ENCODE results near the gene RBM17. TPM values are rescaled to one million over a fixed set of nuclear protein-coding genes. Genes with fewer than 3 reads are reported as not detected.

The RBM17 gene
- total RNA-seq, 6 experiments from 2014 or later, result 11.9 to 40.6 (median 28.1) TPM

DNA sequence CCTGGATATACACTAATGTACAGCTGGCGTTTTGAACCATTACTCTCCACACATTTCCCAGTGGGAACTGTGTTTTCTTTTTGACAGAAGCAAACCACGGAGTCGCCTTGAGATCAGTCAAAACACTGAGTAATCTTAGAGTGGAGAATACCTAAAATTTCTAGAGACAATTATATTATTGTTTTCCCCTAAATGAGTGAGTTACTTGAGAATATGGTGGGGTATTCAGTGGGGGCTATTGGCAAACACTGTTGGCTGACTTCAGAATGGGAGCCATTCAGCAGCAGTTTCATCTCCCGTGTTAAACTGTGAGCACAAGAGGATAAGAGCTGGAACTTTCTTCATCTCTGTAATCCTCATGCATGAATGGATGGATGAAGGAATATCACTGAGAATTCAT lies 32.9 kb upstream of the RBM17 start:
- Histone ChIP-seq H3K4me3 (no peak overlapping the region), H3K36me3 (no peaks in the 10 kb centered on the region), H3K27ac (no peak overlapping the region), H3K4me1 (peaks cover 0 to 18% (median 8%) of the 10 kb centered on the region in 4 donors), H3K27me3 (no peaks in the 10 kb centered on the region), H3K9me3 (no peaks in the 10 kb centered on the region)
- TF ChIP-seq, protein P1, sequence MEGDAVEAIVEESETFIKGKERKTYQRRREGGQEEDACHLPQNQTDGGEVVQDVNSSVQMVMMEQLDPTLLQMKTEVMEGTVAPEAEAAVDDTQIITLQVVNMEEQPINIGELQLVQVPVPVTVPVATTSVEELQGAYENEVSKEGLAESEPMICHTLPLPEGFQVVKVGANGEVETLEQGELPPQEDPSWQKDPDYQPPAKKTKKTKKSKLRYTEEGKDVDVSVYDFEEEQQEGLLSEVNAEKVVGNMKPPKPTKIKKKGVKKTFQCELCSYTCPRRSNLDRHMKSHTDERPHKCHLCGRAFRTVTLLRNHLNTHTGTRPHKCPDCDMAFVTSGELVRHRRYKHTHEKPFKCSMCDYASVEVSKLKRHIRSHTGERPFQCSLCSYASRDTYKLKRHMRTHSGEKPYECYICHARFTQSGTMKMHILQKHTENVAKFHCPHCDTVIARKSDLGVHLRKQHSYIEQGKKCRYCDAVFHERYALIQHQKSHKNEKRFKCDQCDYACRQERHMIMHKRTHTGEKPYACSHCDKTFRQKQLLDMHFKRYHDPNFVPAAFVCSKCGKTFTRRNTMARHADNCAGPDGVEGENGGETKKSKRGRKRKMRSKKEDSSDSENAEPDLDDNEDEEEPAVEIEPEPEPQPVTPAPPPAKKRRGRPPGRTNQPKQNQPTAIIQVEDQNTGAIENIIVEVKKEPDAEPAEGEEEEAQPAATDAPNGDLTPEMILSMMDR (IDR thresholded peaks at IDR 0.05), result no peak
- TF ChIP-seq POLR2A (IDR thresholded peaks at IDR 0.05), result no peak
- ATAC-seq, result no peak
- DNase-seq, result no peak
- intact Hi-C loops (cut with DNase I), result no loop called here
- 87% methylated on average over 4 of the region's 4 CpGs for WGBS (ENCODE audit: insufficient coverage, low coverage, low lambda C conversion rate, missing lambda C conversion rate)

DNA sequence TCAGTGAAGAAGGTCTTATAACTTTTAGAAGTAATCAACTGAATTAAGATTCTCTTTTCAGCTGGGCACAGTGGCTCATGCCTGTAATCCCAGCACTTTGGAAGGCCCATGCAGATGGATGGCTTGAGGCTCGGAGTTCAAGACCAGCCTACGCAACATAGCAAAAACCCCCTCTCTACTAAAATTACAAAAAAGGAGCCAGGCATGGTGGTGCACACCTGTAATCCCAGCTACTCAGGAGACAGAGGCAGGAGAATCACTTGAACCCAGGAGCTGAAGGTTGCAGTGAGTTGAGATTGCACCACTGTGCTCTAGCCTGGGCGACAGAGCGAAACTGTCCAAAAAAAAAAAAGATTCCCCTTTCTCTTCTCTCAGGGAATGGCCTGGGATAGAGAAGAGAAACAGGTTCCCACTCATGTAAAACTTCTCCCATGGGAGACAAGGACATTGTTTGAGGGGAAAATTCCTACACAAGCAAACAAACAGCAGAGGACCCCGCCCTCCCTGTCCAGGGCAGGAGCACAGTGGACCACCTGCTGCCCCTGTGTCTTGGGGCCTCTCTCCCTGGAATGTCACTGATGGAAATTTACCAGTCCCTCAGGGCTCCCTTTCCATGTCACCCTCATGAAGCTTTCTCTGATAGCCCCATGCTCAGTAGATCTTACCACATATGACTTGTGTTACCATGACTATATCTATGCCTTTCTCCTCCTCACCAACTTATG lies 32.3 kb upstream of the RBM17 start:
- no peak for ATAC-seq
- intact Hi-C loops (cut with DNase I), result no loop called here
- no peak for TF ChIP-seq POLR2A (IDR thresholded peaks at IDR 0.05)
- TF ChIP-seq, protein P1 (IDR thresholded peaks at IDR 0.05), result no peak
- Histone ChIP-seq H3K27ac (no peak overlapping the region), H3K9me3 (no peaks in the 10 kb centered on the region), H3K4me1 (peaks cover 0 to 16% (median 6%) of the 10 kb centered on the region in 4 donors), H3K36me3 (no peaks in the 10 kb centered on the region), H3K4me3 (no peak overlapping the region), H3K27me3 (no peaks in the 10 kb centered on the region)
- DNase-seq, result peak in 1 of 3 donors; percentile 15
- 100% methylated on average over 4 of the region's 5 CpGs for WGBS (ENCODE audit: insufficient coverage, low coverage, low lambda C conversion rate, missing lambda C conversion rate)

DNA sequence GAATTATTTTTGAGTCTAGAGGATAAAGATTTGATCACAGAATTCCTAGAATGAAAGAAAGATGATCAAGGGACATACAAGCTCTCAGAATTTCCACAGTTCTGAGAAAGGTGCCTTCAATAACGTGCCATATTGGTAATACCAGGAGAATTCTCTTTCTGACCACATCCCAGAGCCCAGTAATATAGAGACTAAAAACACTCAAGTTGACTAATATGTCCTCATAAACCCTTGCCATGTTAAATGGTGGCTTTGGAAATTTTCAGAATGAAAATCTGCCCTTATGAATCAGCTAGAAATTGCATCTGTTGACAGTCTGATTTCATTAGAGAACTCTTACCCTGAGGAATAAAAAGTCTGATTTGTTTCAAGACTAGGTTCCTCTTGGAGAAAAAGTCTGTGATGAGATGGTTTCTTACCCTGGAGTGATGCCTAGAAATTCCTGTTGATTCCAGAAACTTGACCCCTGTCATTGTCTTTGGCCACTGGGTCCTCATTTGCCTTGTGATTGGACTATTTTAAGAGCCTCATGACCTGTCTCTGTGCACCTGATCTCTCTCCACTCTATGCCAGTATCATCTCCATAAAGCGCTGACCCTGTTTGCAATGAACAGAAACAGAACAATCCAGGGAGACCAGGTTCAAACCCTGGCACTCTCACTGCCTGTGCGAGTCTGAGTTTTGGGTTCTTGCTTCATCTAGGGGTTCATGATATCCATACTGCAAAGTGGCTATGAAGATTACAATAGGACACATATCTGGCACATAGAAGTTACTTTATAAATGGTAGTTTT lies 30.0 kb upstream of the RBM17 start:
- H3K4me3 ChIP-seq, result no peak overlapping the region
- DNase-seq, result peak in 1 of 3 donors; percentile 15
- intact Hi-C loops (cut with DNase I), result no loop called here
- H3K4me1 ChIP-seq, result peaks cover 0 to 8% (median 4%) of the 10 kb centered on the region in 4 donors
- no peak for ATAC-seq
- no peak overlapping the region for H3K27ac ChIP-seq
- WGBS (ENCODE audit: insufficient coverage, low coverage, low lambda C conversion rate, missing lambda C conversion rate), result 90% methylated on average over 2 of the region's 3 CpGs
- H3K9me3 ChIP-seq, result no peaks in the 10 kb centered on the region
- no peak for TF ChIP-seq POLR2A (IDR thresholded peaks at IDR 0.05)
- TF ChIP-seq, protein P1 (IDR thresholded peaks at IDR 0.05), result no peak
- no peaks in the 10 kb centered on the region for H3K27me3 ChIP-seq
- H3K36me3 ChIP-seq, result no peaks in the 10 kb centered on the region

DNA sequence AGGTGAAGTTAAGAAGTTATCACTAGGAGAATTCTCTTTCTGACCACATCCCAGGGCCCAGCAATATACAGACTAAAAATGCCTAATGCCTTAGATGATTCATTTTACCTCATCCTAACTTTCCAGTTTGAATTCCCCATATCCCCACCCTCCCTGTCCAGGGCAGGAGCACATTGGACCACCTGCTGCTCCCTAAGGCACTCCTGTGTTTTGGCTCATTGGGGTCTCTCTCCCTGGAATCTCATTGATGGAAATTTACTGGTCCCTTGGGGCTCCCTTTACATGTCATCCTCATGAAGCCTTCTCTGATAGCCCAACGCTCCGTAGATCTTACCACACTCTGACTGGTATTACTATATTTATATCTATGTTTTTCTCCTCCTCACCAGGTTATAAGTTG lies 29.3 kb upstream of the RBM17 start:
- Histone ChIP-seq H3K36me3 (no peaks in the 10 kb centered on the region), H3K27me3 (no peaks in the 10 kb centered on the region), H3K9me3 (no peaks in the 10 kb centered on the region), H3K4me1 (peaks cover 0 to 2% (median under 1%) of the 10 kb centered on the region in 4 donors), H3K27ac (no peak overlapping the region), H3K4me3 (no peak overlapping the region)
- TF ChIP-seq POLR2A (IDR thresholded peaks at IDR 0.05), result no peak
- TF ChIP-seq, protein P1 (IDR thresholded peaks at IDR 0.05), result no peak
- DNase-seq (peak in 1 of 3 donors; percentile 11), ATAC-seq (no peak)
- 81% methylated on average over 2 of the region's 2 CpGs for WGBS (ENCODE audit: insufficient coverage, low coverage, low lambda C conversion rate, missing lambda C conversion rate)
- intact Hi-C loops (cut with DNase I), result no loop called here
